Measurements from ENCODE around the gene PPIG.

DNA sequence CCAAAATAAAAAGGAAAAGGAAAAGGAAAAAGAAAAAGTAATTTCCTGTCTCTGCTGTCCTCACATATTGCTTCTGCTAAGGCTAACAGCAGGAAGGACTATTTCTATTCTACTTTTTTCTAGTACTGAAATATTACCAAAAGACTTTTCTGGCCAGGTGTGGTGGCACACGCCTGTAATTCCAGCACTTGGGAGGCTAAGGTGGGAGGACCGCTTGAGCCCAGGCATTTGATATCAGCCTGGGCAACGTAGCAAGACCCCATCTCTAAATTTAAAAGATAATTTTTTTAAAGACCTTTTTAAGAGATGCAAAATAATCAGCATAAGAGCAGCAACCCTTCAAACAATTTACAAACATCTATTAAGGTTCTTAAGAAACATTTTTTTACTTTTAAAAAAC is 41.7 kb upstream of the PPIG start:
- TF ChIP-seq EZH2 (IDR thresholded peaks at IDR 0.05; ENCODE audit: low read depth) (no peak), CTCF (conservative IDR thresholded peaks at IDR 0.05) (no peak)

Measured in PC-9 (cell line).